Right lung (tissue), 5 donors: Measurements from ENCODE around the gene KRTAP17-1. TPM values are rescaled to one million over a fixed set of nuclear protein-coding genes. Genes with fewer than 3 reads are reported as not detected.
A peak's percentile ranks its signal among the peaks of the same experiment; 100 is the strongest.

Experiments used
- DNase-seq, 2 donors: peaks; one replicate each; pipeline ENCODE4 v3.0.0-alpha.2; 2013
- polyA plus RNA-seq, 5 donors: library from polyadenylated mRNA; unstranded; fragments of 120-200 nt; gene quantifications; one replicate each; pipeline versions ENCODE4 v1.2.1 to v1.2.3, GENCODE V29; 2013; ENCODE audit warnings: inconsistent platforms in 1 of 5, low replicate concordance in 1 of 5; ENCODE audit not compliant: insufficient read length in 5 of 5, insufficient read depth in 1 of 5

Gene KRTAP17-1
- polyA plus RNA-seq, 5 donors = not detected

DNA sequence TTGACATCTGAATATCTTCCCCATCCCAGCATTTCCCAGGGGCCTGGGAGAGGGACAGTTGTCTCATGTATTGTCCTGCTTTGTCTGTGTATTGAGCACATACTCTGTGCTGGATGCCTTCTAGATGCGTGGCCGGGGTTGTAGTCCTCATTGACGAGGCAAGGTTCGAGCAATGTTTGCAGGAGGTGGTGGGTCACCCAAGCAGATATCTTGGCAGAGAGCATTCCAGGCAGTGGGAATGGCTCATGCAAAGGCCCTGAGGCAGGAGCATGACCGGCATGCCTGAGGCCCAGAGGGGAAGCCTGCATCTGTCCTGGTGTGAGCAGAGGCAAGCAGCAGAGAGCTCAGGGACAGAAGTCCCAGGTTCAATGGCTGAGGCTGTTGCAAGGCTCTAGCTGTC is 17.6 kb upstream of the KRTAP17-1 start:
- no peak for DNase-seq

DNA sequence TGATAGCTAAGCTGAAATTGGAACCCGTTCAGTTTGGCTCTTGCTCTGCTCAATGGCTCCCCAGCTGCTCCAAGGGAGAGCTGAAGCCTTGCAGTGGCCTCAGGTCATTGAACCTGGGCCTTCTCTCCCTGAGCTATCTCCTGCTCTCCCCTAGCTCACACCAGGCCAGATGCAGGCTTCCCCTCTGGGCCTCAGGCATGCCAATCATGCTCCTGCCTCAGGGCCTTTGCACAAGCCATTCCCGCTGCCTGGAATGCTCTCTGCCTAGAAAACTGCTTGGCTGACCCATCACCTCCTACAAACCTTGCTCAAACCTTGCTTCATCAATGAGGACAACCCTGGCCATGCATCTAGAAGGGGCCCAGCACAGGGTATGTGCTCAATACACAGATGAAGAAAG is 16.7 kb upstream of the KRTAP17-1 start:
- DNase-seq = no peak

DNA sequence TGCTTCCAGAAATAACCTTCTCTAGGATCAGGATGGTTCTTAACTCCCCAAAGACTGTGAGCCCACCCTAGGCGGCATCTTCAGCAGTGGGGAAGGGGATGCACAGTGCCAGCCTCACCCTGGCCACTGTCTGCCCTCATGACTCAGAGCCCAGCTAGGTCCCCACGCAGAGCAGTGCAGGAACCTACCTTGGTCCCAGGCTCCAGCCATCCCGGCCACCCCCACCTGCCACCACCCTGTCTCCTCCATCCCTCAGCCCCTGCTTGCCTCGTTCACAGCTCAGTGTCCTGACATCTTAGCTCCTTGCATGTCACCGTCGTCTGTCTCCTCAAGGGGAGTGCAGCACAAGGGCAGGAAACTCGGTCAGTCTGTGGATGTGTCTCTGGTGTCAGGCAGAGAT is 16.1 kb upstream of the KRTAP17-1 start:
- DNase-seq = no peak

DNA sequence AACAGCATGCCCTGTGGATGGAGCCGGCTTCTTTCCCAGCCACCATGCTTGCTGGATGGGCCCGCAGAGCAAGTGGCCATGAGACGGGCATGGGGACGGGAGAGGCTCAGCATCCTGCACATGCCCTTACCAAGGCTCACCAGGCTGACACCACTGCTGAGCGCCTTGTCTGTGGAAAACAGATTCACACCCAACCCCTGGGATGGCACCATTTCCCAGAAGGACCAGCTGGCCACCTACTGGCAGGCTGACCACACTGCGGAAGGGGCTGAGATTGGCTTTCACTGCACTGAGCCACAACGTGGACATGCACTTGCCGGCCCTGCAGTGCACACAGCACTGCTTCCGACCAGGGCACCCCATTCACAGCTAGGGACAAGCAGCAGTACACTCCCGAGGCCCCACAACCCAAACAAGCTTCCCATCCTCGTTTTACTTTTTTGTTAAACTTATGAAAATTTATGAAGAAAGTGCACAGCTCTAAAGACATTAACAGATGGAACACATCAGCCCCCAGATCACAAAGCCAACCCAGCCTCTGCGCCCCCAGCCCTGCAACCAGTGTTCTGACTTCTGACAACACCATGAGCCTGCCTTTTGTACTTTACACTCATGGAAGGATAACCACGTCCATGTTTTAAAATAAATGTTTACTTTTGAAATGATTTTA is 13.9 kb upstream of the KRTAP17-1 start:
- peak; percentile 36 to 52 for DNase-seq

DNA sequence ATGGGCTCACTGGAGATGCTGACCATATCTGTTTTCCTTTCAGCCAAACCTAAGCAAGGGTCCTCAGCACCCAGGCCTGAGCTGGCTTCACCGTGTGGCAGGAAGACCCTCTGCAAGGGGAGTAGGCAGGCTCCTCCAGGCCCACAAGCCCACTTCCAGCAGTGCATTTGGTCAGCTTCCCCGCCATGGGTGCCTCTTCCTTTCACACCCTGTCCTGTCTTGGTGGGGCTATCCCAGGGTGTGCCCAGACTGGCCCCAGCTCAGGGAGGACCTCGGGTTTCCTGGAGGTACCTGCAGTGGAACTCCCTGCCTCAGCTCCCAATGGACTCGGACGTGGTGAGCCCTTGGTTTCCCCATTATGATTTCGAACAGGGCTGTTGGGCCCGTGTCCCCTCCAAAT is 12.7 kb upstream of the KRTAP17-1 start:
- no peak for DNase-seq

GRCh38 chr17:41327411-41328120 is 12.1 kb upstream of the KRTAP17-1 start:
- no peak for DNase-seq

DNA sequence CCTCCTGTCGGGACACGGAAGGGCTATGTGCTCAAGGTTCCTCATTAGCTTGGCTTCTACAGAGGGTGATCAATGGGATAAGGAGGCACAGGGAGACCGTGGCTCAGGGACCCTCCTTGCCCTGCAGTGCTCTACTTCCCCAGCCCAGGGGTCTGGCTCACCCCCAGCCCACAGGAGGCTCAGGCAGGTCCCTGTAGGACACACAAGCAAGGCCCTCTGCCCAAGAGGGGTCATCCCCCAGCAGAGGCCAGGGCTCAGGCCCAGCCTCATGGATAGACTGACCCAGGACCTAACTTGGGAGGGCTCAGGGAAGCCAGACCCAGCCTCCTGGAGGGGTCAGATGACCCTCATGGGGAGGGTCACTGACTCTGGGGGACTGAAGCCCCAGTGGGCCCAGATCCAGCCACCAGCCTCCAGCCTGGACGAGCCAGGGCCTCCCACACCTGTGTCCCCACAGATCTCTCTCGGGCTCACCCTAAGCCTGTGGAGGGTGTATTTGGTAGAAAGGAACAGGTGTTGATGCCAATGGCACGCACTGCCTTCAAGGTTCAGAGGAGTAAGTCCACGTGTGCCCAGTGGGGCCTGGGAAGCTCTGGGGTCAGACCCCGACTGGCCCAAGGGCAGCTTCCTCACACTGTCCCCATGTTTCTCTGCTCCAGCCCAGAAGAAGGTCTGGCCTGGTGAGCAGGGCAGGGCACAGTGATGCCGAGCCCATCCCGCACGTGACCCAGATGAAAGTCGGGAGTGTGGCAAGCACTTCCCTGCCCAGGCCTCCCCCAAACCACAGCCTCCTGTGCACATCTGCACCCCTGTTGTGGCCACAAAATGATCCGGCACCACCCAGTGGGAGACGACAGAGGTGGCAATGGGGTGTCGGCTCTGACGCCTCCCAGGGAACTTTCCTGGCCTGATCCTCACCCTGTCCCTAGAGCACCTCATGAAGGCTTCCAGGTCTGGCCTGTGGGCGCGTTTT is 10.9 kb upstream of the KRTAP17-1 start:
- DNase-seq = no peak

DNA sequence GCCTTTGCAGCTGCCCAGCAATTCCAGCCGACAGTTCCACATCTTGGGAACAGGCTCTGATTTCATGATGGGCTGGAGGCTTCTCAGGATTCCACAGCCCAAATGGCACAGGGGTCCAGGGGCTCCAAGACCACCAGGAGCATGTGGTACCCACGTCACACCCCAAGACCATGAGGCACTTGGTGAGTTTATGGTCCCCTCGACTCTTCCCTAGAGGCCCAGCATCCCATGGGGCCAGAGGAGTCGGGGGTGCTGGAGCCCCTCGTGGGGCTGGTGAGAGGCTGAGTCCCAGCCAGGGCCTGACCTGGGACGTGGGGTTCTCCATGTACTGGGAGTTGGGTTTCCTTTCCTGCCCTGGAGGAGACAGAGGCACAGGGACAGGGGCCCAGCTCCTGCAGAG is 10.1 kb upstream of the KRTAP17-1 start:
- no peak for DNase-seq

- DNase-seq = no peak
Measured at GRCh38 chr17:41325126-41325525, 9.6 kb upstream of the KRTAP17-1 start.

- no peak for DNase-seq
Measured at GRCh38 chr17:41324180-41325075, 8.9 kb upstream of the KRTAP17-1 start.

GRCh38 chr17:41322903-41323895 is 7.7 kb upstream of the KRTAP17-1 start:
- no peak for DNase-seq

DNA sequence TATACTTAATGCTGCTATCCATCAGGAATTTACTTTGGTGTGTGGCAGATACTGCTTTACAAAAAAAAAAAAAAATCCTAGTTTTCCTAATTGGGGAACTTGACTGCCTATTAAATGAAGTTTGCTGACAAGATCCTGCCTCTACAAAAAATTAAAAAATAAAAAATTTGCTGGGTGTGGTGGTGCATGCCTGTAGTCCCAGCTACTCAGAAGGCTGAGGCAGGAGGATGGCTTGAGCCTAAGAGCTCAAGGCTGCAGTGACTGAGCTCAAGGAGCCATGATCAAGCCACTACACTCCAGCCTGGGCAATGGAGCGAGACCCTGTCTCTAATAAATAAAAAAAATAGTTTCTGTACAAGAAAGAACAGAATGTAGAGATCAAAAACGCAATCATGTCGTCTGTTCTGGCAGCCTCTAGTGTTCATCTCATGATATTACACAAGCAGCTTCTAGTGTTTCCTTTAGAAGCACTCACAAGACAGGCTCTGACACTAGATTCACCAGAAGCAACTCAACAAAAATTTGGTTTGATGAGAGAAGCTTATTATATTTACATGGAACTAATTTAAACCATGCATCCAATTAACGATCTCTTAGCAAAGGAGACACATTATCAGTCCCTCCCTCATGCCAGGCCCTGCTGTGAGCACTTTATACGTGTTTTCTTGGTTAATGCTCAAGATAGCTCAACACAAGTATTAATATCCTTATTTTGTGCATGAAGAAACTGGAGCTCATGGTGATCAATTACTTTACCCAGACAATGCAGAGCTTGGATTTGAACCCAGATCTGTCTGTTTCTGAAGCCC is 6.8 kb upstream of the KRTAP17-1 start:
- DNase-seq = peak; percentile 11 to 22

GRCh38 chr17:41318231-41318630 is 2.7 kb upstream of the KRTAP17-1 start:
- DNase-seq = no peak

- no peak for DNase-seq
Measured at GRCh38 chr17:41315814-41316445, 420 bp upstream of the KRTAP17-1 start.

GRCh38 chr17:41311111-41311510 is 4.4 kb downstream of the KRTAP17-1 start:
- no peak for DNase-seq

- DNase-seq = no peak
Measured at GRCh38 chr17:41308918-41309359, 6.6 kb downstream of the KRTAP17-1 start, which contains the start of gene KRTAP16-1. Gene KRTAP16-1, minus strand, starts transcription at chr17:41309309. Its CDS starts 56 bp downstream, at chr17:41309253.

DNA sequence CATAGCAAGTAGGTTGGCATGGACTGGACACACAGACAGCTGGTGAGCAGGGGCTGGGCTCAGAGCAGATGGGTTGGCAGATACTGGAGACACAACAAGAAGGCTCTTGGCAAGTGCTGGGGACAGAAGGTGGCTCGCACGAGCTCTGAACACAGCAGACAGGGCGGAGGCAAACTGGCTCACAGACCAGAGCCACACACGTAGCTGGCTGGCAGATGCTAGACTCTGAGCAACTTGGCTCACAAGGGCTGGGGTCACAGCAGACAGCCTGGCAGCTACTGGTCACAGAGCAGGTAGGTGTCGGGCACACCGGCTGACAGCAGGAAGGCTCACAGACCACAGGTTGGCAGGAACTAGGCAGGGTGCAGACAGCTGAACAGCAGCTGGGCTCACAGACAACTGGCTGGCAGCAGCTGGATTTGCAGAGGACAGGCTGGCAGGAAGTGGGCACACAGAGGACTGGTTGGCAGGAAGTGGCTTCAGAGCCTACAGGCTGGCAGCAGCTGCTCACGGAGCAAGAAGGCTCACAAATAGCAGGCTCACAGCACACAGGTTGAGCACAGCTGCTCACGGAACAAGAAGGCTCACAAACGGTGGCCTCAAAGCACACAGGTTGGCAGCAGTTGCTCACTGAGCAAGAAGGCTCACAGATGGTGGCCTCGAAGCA is 7.1 kb downstream of the KRTAP17-1 start:
- DNase-seq = no peak

DNA sequence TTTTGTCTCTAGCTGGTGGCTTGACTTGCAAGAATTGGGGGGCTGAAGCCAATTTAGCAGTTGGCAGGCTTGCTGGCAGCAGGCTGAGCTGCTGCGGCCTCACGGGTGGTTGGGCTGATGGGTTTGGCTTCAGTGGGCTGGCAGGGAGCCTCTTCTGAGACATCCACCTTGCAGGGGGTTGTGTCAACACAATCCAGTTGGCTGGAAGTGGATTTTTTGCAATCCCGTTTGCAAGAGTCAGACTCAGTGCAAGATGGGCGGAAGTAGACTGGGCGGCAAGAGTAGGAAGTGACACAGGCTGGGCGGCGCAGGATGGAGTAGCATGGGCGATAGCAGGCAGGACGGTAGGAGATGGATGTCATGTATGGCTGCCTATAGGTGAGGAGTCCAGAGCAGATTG is 7.9 kb downstream of the KRTAP17-1 start:
- DNase-seq = no peak
